Suppressor macrophage (primary cell): ENCODE results near the gene BFSP2.
A peak's percentile ranks its signal among the peaks of the same experiment; 100 is the strongest.
"Not testable (repeated sequence)": the region's sequence is repeated elsewhere in the genome, so short reads cannot be mapped to it uniquely, and the experiment has no call there.

ENCODE experiments used
- DNase-seq, 4 experiments: peaks; one replicate each; pipeline ENCODE4 v3.0.0-alpha.2; 2020 to 2022

Gene BFSP2

DNA sequence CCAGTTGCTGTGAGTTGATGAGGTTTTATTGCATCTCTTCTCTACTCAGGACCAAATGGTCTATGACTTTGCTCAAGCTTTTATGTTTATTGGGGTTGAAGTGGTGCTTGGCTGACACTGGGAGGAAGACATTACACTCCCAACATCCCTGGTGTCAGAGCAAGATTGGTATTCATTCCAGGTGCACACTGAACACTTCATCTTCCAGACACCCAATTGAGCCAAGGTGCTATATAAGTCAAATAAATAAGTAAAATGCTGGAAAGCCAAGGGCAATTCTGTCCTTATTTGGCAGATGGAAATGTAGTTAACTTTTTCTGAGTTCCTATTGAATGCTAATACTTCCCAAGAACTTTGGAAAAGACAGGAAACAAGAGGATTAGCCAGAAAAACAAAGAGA is 120.4 kb downstream of the BFSP2 start:
- DNase-seq: no peak

DNA sequence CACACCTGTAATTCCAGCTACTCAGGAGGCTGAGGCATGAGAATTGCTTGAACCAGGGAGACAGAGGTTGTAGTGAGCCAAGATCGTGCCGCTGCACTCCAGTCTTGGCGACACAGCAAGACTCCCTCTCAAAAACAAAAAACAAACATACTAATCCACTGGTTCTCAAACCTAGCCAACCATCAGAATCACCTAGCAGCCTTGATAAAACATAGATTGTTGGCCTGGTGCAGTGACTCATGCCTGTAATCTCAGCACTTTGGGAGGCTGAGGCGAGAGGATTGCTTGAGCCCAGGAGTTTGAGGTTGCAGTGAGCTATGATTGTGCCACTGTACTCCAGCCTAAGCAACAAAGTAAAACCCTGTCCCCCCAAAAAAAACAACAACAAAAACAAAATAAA is 121.1 kb downstream of the BFSP2 start:
- not testable (repeated sequence) for DNase-seq

DNA sequence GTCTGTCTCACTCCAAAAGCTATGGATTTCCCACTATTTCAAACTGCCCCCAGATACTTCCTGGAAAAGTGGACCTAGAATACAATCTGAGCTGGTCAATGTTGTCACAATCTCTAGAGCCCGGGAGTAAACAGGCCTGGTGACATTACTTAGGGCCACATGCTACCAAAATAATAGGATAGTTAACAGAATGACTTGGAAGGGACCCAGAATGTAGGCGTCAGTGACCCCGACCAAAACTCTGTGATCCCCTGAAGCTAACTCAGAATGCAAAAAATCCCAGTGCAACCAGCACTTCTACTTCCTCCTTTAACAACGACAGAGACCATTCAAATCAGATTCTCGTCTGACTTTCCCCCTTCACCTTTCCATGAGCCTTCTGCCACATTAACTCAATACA is 122.1 kb downstream of the BFSP2 start:
- peak in 3 of 4 experiments; percentile 36 to 62 (median 47) for DNase-seq

DNA sequence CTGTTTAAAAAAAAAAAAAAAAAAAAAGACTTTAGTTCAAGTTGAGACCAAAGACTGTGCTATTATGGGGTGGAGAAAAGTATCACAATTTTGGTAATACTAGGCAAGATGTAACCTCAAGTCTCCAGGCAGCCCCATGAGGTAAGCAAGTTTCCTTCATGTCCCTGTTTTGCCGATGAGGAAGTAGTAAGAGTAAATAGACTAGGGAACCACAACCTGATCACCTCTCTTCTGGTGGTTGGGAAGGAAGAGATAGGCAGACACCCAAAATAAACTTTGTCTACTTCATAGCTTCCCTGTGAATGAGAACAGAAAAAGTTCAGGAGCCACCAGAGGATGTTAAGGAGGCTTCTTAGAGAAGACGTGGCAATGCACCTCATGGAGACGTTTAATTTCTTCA is 123.9 kb downstream of the BFSP2 start:
- peak; percentile 19 to 51 (median 46) for DNase-seq
